Neural cell (in vitro differentiated cells): ENCODE results near the gene ST3GAL5. TPM values are rescaled to one million over a fixed set of nuclear protein-coding genes. Genes with fewer than 3 reads are reported as not detected.

ENCODE experiments used
- H2AFZ ChIP-seq: fragments of 200-600, 300-800 bp; sonication (generic), shearing (Covaris generic); 2 replicates; pipeline ENCODE4 v1.6.0; 2014; ENCODE audit warnings: low read depth, mild to moderate bottlenecking, antibody characterized with exemption, low read length, moderate library complexity
- H3F3A ChIP-seq: fragments of 200-600 bp; shearing (Covaris generic); 2 replicates; pipeline ENCODE4 v1.6.1; 2016; ENCODE audit warnings: mild to moderate bottlenecking, moderate library complexity, mixed read lengths, antibody characterized with exemption, low read length; ENCODE audit not compliant: insufficient read depth, poor library complexity, severe bottlenecking
- H3K27ac ChIP-seq: fragments of 200-600, 300-800 bp; sonication (generic), shearing (Covaris generic); 2 replicates; pipeline ENCODE4 v1.5.1; 2014; ENCODE audit warnings: mild to moderate bottlenecking, low read length, moderate library complexity
- H3K27me3 ChIP-seq: fragments of 300-800, 200-600 bp; sonication (generic), shearing (Covaris generic); 2 replicates; pipeline ENCODE4 v1.6.0; 2014; ENCODE audit warnings: mild to moderate bottlenecking, low read depth, low read length, moderate library complexity; ENCODE audit not compliant: insufficient read depth
- H3K36me3 ChIP-seq: fragments of 300-800, 200-600 bp; sonication (generic), shearing (Covaris generic); 2 replicates; pipeline ENCODE4 v1.5.1; 2014; ENCODE audit warnings: mild to moderate bottlenecking, antibody characterized with exemption, low read length, moderate library complexity; ENCODE audit not compliant: insufficient read depth
- H3K4me2 ChIP-seq: fragments of 300-800, 200-600 bp; sonication (generic), shearing (Covaris generic); 2 replicates; pipeline ENCODE4 v1.6.0; 2014; ENCODE audit warnings: mild to moderate bottlenecking, low read length
- H3K4me3 ChIP-seq: fragments of 300-800, 200-600 bp; sonication (generic), shearing (Covaris generic); 2 replicates; pipeline ENCODE4 v1.5.1; 2014; ENCODE audit warnings: mild to moderate bottlenecking, low read length, moderate library complexity
- H3K79me2 ChIP-seq: fragments of 200-600 bp; shearing (Covaris generic); replicated peaks from 2 replicates; pipeline ENCODE4 v1.6.0; 2014; ENCODE audit warnings: mild to moderate bottlenecking, low read length, moderate library complexity; ENCODE audit not compliant: insufficient read depth
- H3K9ac ChIP-seq: fragments of 300-800, 200-600 bp; sonication (generic), shearing (Covaris generic); 2 replicates; pipeline ENCODE4 v1.6.1; 2016; ENCODE audit warnings: mild to moderate bottlenecking, low read length, mixed read lengths
- H3K9me2 ChIP-seq: fragments of 200-600 bp; shearing (Covaris generic); 2 replicates; pipeline ENCODE4 v1.6.1; 2016; ENCODE audit warnings: mild to moderate bottlenecking, low read length, mixed read lengths; ENCODE audit not compliant: insufficient read depth
- H3K9me3 ChIP-seq: fragments of 200-600, 300-800 bp; sonication (generic), shearing (Covaris generic); 2 replicates; pipeline ENCODE4 v1.6.1; 2016; ENCODE audit warnings: mild to moderate bottlenecking, mixed run types, low read length, moderate library complexity, mixed read lengths
- H4K20me1 ChIP-seq: fragments of 200-600 bp; shearing (Covaris generic); 2 replicates; pipeline ENCODE4 v1.6.1; 2016; ENCODE audit warnings: mild to moderate bottlenecking, mixed run types; ENCODE audit not compliant: insufficient read depth
- EP300 ChIP-seq: fragments of 450-650 bp; conservative IDR thresholded peaks from 2 replicates; pipeline ENCODE4 v1.6.1; 2014; ENCODE audit warnings: antibody characterized with exemption, mild to moderate bottlenecking, moderate library complexity; ENCODE audit not compliant: poor library complexity, severe bottlenecking
- EZH2 ChIP-seq: fragments of 200-600, 300-800 bp; shearing (Covaris generic), sonication (generic); IDR thresholded peaks from 2 replicates; pipeline ENCODE4 v1.6.1; 2014; ENCODE audit warnings: antibody characterized with exemption, low read length, borderline replicate concordance, mild to moderate bottlenecking; ENCODE audit not compliant: insufficient read depth, poor library complexity, severe bottlenecking
- MXI1 ChIP-seq: fragments of 450-650 bp; conservative IDR thresholded peaks from 2 replicates; pipeline ENCODE4 v1.6.1; 2014; ENCODE audit warnings: antibody characterized with exemption, mild to moderate bottlenecking; ENCODE audit not compliant: poor library complexity, severe bottlenecking
- POLR2AphosphoS5 ChIP-seq: IDR thresholded peaks from 2 replicates; pipeline ENCODE4 v1.6.1; 2012
- RAD21 ChIP-seq: fragments of 450-650 bp; conservative IDR thresholded peaks from 2 replicates; pipeline ENCODE4 v1.6.1; 2014; ENCODE audit warnings: antibody characterized with exemption, mild to moderate bottlenecking, moderate library complexity
- SMC3 ChIP-seq: fragments of 450-650 bp; conservative IDR thresholded peaks from 2 replicates; pipeline ENCODE4 v1.6.1; 2014; ENCODE audit warnings: antibody characterized with exemption, mild to moderate bottlenecking, moderate library complexity; ENCODE audit not compliant: poor library complexity
- TAF1 ChIP-seq: IDR thresholded peaks from 2 replicates; pipeline ENCODE4 v1.6.1; 2012; ENCODE audit warnings: low read depth
- polyA plus RNA-seq: library from polyadenylated mRNA; depleted of rRNA; stranded (reverse); fragments of >200 nt; gene quantifications from 2 replicates; pipeline ENCODE4 v1.2.3, GENCODE V29; 2014
- TF ChIP-seq, protein P1 (sequence below): IDR thresholded peaks from 2 replicates; pipeline ENCODE4 v1.6.1; 2012; ENCODE audit warnings: borderline replicate concordance
- TF ChIP-seq, protein P2 (sequence below): fragments of 450-650 bp; IDR thresholded peaks from 2 replicates; pipeline ENCODE4 v1.5.1; 2014; ENCODE audit warnings: antibody characterized with exemption, mild to moderate bottlenecking, moderate library complexity; ENCODE audit not compliant: poor library complexity, severe bottlenecking

ST3GAL5 gene
- polyA plus RNA-seq, 1 donor from 2014 or later: 55.6 TPM

DNA sequence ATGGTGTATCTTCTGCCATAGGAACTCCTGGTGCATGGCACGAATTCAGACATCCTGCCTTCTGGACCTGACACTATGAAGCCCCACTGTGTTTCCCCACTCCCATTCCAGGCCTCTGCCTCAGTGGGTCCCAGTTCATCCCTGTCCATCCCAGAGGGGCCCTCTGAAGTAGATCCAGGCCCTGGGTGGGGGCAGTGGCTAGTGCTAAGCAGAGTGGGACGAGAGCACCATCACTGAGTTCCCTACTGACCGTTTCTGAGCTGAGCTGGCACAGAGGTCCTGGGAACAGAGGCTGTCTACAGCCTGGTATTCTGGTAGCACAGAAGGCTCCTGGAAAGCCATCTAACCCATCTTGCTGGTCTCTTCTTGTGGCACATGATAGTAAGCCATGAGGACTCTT lies 81.0 kb downstream of the ST3GAL5 start (continued):
- TF ChIP-seq, protein P1, sequence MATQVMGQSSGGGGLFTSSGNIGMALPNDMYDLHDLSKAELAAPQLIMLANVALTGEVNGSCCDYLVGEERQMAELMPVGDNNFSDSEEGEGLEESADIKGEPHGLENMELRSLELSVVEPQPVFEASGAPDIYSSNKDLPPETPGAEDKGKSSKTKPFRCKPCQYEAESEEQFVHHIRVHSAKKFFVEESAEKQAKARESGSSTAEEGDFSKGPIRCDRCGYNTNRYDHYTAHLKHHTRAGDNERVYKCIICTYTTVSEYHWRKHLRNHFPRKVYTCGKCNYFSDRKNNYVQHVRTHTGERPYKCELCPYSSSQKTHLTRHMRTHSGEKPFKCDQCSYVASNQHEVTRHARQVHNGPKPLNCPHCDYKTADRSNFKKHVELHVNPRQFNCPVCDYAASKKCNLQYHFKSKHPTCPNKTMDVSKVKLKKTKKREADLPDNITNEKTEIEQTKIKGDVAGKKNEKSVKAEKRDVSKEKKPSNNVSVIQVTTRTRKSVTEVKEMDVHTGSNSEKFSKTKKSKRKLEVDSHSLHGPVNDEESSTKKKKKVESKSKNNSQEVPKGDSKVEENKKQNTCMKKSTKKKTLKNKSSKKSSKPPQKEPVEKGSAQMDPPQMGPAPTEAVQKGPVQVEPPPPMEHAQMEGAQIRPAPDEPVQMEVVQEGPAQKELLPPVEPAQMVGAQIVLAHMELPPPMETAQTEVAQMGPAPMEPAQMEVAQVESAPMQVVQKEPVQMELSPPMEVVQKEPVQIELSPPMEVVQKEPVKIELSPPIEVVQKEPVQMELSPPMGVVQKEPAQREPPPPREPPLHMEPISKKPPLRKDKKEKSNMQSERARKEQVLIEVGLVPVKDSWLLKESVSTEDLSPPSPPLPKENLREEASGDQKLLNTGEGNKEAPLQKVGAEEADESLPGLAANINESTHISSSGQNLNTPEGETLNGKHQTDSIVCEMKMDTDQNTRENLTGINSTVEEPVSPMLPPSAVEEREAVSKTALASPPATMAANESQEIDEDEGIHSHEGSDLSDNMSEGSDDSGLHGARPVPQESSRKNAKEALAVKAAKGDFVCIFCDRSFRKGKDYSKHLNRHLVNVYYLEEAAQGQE: no peak
- no peak for TF ChIP-seq POLR2AphosphoS5

DNA sequence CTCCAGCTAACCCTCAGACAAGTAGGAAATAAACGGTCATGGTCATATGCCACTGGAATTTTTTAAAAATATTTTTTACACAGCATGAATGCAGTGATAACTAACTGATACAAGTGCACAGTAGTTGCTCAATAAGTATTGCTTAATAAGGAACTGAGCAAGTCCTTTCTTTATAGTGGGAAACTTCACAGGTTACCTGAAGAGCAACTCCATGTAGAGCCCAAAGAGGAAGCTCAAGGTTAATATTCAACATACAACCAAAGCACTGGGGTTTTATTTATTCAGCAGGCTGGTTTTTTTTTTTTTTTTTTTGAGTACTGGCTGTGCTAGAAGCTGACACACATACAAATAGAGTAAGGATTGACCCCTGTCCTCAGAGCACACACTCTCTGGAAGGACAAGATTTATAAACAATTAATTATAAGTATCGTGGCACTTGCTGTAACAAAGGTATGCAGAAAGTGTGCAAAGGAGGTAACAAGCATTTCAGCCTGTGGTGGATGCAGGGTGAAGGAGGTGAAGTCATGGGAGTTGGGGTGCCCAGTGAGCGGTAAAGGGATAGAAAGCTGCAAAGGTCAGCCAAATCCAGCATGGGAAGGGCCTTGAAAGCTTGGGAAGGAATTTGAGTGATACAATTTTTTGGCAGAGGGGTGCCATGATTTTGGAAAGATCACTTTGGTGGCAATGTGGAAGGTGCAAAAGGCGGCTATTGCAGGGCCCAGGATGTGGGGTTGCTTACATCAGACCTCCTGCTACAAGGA lies 82.3 kb downstream of the ST3GAL5 start:
- Histone ChIP-seq H3K36me3 (no peaks in the 10 kb centered on the region), H2AFZ (no peak overlapping the region), H3K4me3 (no peak overlapping the region), H3K4me2 (no peak overlapping the region), H3K27me3 (no peaks in the 10 kb centered on the region), H3K9me2 (no peaks in the 10 kb centered on the region), H4K20me1 (no peaks in the 10 kb centered on the region), H3K9ac (no peak overlapping the region), H3K9me3 (no peaks in the 10 kb centered on the region), H3K27ac (no peak overlapping the region), H3F3A (no peaks in the 10 kb centered on the region), H3K79me2 (no peaks in the 10 kb centered on the region)
- TF ChIP-seq MXI1 (no peak), POLR2AphosphoS5 (no peak), RAD21 (no peak), TAF1 (no peak), EZH2 (no peak), EP300 (no peak), SMC3 (no peak)
- TF ChIP-seq, protein P1: no peak
- TF ChIP-seq, protein P2, sequence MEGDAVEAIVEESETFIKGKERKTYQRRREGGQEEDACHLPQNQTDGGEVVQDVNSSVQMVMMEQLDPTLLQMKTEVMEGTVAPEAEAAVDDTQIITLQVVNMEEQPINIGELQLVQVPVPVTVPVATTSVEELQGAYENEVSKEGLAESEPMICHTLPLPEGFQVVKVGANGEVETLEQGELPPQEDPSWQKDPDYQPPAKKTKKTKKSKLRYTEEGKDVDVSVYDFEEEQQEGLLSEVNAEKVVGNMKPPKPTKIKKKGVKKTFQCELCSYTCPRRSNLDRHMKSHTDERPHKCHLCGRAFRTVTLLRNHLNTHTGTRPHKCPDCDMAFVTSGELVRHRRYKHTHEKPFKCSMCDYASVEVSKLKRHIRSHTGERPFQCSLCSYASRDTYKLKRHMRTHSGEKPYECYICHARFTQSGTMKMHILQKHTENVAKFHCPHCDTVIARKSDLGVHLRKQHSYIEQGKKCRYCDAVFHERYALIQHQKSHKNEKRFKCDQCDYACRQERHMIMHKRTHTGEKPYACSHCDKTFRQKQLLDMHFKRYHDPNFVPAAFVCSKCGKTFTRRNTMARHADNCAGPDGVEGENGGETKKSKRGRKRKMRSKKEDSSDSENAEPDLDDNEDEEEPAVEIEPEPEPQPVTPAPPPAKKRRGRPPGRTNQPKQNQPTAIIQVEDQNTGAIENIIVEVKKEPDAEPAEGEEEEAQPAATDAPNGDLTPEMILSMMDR: no peak
